B cell (primary cell): ENCODE measurements around the gene KLK6.

ENCODE experiments used
- CTCF ChIP-seq: fragments of 200-600 bp; IDR thresholded peaks from one replicate; pipeline ENCODE4 v1.8.0; 2022; ENCODE audit warnings: antibody characterized with exemption, mild to moderate bottlenecking
- EZH2 ChIP-seq: IDR thresholded peaks from 2 replicates; pipeline ENCODE4 v1.6.1; 2012; ENCODE audit warnings: borderline replicate concordance, low read depth, mild to moderate bottlenecking, moderate library complexity, low read length; ENCODE audit not compliant: insufficient read depth, poor library complexity, severe bottlenecking

- no peak for TF ChIP-seq CTCF
- no peak for TF ChIP-seq EZH2
Observed at GRCh38 chr19:50957587-50957986, 11.8 kb downstream of the KLK6 start.
